ENCODE measurements around the gene OR51E2. TPM values are rescaled to one million over a fixed set of nuclear protein-coding genes. Genes with fewer than 3 reads are reported as not detected.

The OR51E2 gene
- total and polyA plus RNA-seq, 2 donors (not counting 1 experiment from before 2014, with no cell fraction given), result not detected

- Mint-ChIP-seq H3K4me1 (no peaks in the 10 kb centered on the region), H3K9me3 (ENCODE audit: insufficient read depth) (no peaks in the 10 kb centered on the region), H3K4me3 (no peak overlapping the region), H3K27ac (no peak overlapping the region), H3K27me3 (peaks cover 15% of the 10 kb centered on the region)
- H3K4me1 ChIP-seq (ENCODE audit: control insufficient read depth in 2 of 2, insufficient read depth in 2 of 2, low read length in 2 of 2), result no peaks in the 10 kb centered on the region
- 43% methylated on average over 2 of the region's 5 CpGs for WGBS (ENCODE audit: insufficient coverage)
- DNase-seq (no peak), ATAC-seq (ENCODE audit: low read depth) (no peak)
- H3K4me2 ChIP-seq (replicated peaks; ENCODE audit: low read depth, low read length, poor library complexity, severe bottlenecking), result no peak overlapping the region
- no peaks in the 10 kb centered on the region for H3K36me3 ChIP-seq (replicated peaks in 1 of 2; ENCODE audit: control extremely low read depth in 1 of 2, control insufficient read depth in 1 of 2, extremely low read depth in 1 of 2, insufficient read depth in 2 of 2, low read length in 1 of 2)
- no peaks in the 10 kb centered on the region for H4K20me1 ChIP-seq (ENCODE audit: control insufficient read depth, insufficient read depth, low read length, poor library complexity, severe bottlenecking)
- no peaks in the 10 kb centered on the region for H3K9me3 ChIP-seq (ENCODE audit: control extremely low read depth in 1 of 3, control insufficient read depth in 2 of 3, insufficient read depth in 1 of 3, low read length in 2 of 3)
- H3K4me3 ChIP-seq (ENCODE audit: control extremely low read depth in 1 of 5, extremely low read depth in 1 of 5, insufficient read depth in 1 of 5, low read depth in 2 of 5, low read length in 4 of 5), result no peak overlapping the region
- POLR2A ChIA-PET, result no interaction called here
- intact Hi-C loops (cut with micrococcal nuclease), result no loop called here
- no peak for TF ChIP-seq EZH2 (IDR thresholded peaks at IDR 0.05; ENCODE audit: borderline replicate concordance, insufficient read depth, low read depth, low read length, poor library complexity, severe bottlenecking)
- no peak for TF ChIP-seq CTCF (IDR thresholded peaks at IDR 0.05)
- no peak overlapping the region for H2AFZ ChIP-seq (ENCODE audit: insufficient read depth, low read depth, low read length, poor library complexity, severe bottlenecking)
- H3K9ac ChIP-seq (ENCODE audit: low read length), result no peak overlapping the region
- H3K79me2 ChIP-seq (ENCODE audit: control insufficient read depth, insufficient read depth, low read length), result no peaks in the 10 kb centered on the region
- H3K27ac ChIP-seq (ENCODE audit: low read length in 2 of 2), result no peak overlapping the region
- CTCF ChIA-PET, result interaction anchor here (2.2 kb wide), 1 partner anchor 22 kb away, joined by 6 read pairs; the partner anchor contains the start of gene OR51D1
- peaks cover 0 to 10% (median under 1%) of the 10 kb centered on the region in 4 experiments for H3K27me3 ChIP-seq (replicated peaks in 1 of 4; ENCODE audit: control extremely low read depth in 1 of 4, control insufficient read depth in 3 of 4, insufficient read depth in 4 of 4, low read length in 3 of 4)
Measured at GRCh38 chr11:4658629-4659445, 38.8 kb downstream of the OR51E2 start.

DNA sequence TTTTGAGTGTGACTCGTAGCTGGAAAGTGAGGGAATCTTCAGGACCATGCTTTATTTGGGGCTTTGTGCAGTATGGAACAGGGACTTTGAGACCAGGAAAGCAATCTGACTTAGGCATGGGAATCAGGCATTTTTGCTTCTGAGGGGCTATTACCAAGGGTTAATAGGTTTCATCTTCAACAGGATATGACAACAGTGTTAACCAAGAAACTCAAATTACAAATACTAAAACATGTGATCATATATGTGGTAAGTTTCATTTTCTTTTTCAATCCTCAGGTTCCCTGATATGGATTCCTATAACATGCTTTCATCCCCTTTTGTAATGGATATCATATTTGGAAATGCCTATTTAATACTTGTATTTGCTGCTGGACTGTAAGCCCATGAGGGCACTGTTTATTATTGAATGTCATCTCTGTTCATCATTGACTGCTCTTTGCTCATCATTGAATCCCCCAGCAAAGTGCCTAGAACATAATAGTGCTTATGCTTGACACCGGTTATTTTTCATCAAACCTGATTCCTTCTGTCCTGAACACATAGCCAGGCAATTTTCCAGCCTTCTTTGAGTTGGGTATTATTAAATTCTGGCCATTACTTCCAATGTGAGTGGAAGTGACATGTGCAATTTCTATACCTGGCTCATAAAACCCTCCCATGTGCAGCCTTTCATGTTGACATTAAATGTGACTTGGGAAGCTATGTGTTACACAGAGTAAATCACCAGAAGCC, 42.9 kb downstream of the OR51E2 start:
- no peaks in the 10 kb centered on the region for H3K4me1 ChIP-seq (ENCODE audit: control insufficient read depth in 2 of 2, insufficient read depth in 2 of 2, low read length in 2 of 2)
- no peak overlapping the region for H3K27ac ChIP-seq (ENCODE audit: low read length in 2 of 2)
- no peak overlapping the region for H3K4me3 Mint-ChIP-seq
- DNase-seq (no peak), ATAC-seq (ENCODE audit: low read depth) (no peak)
- H2AFZ ChIP-seq (ENCODE audit: insufficient read depth, low read depth, low read length, poor library complexity, severe bottlenecking), result no peak overlapping the region
- intact Hi-C loops (cut with micrococcal nuclease), result no loop called here
- POLR2A ChIA-PET, result no interaction called here
- H3K9ac ChIP-seq (ENCODE audit: low read length), result no peak overlapping the region
- H4K20me1 ChIP-seq (ENCODE audit: control insufficient read depth, insufficient read depth, low read length, poor library complexity, severe bottlenecking), result no peaks in the 10 kb centered on the region
- 89% methylated on average over 1 of the region's 2 CpGs for WGBS (ENCODE audit: insufficient coverage)
- H3K4me2 ChIP-seq (replicated peaks; ENCODE audit: low read depth, low read length, poor library complexity, severe bottlenecking), result no peak overlapping the region
- H3K27me3 ChIP-seq (replicated peaks in 1 of 4; ENCODE audit: control extremely low read depth in 1 of 4, control insufficient read depth in 3 of 4, insufficient read depth in 4 of 4, low read length in 3 of 4), result peaks cover 0 to 6% (median under 1%) of the 10 kb centered on the region in 4 experiments
- TF ChIP-seq CTCF (IDR thresholded peaks at IDR 0.05) (no peak), EZH2 (IDR thresholded peaks at IDR 0.05; ENCODE audit: borderline replicate concordance, insufficient read depth, low read depth, low read length, poor library complexity, severe bottlenecking) (no peak)
- no peaks in the 10 kb centered on the region for H3K9me3 Mint-ChIP-seq (ENCODE audit: insufficient read depth)
- no peaks in the 10 kb centered on the region for H3K79me2 ChIP-seq (ENCODE audit: control insufficient read depth, insufficient read depth, low read length)
- CTCF ChIA-PET, result no interaction called here
- H3K4me1 Mint-ChIP-seq, result no peaks in the 10 kb centered on the region
- no peaks in the 10 kb centered on the region for H3K36me3 ChIP-seq (replicated peaks in 1 of 2; ENCODE audit: control extremely low read depth in 1 of 2, control insufficient read depth in 1 of 2, extremely low read depth in 1 of 2, insufficient read depth in 2 of 2, low read length in 1 of 2)
- H3K9me3 ChIP-seq (ENCODE audit: control extremely low read depth in 1 of 3, control insufficient read depth in 2 of 3, insufficient read depth in 1 of 3, low read length in 2 of 3), result no peaks in the 10 kb centered on the region
- no peak overlapping the region for H3K27ac Mint-ChIP-seq
- no peak overlapping the region for H3K4me3 ChIP-seq (ENCODE audit: control extremely low read depth in 1 of 5, extremely low read depth in 1 of 5, insufficient read depth in 1 of 5, low read depth in 2 of 5, low read length in 4 of 5)
- H3K27me3 Mint-ChIP-seq, result peaks cover 11% of the 10 kb centered on the region
